BJ (cell line): ENCODE measurements around the gene RHOT2. TPM values are rescaled to one million over a fixed set of nuclear protein-coding genes. Genes with fewer than 3 reads are reported as not detected.
A peak's percentile ranks its signal among the peaks of the same experiment; 100 is the strongest.

Experiments
- CTCF ChIA-PET: fragments of 350-600 bp; formaldehyde crosslinking; extraction: SDS; loops from one replicate; lab custom pipeline; 2021; ENCODE audit warnings: antibody characterized with exemption, inconsistent platforms; lab: Yijun Ruan, JAX
- POLR2A ChIA-PET: fragments of 300-600 bp; sonication (Branson Sonifier 250); formaldehyde crosslinking; extraction: SDS; loops from one replicate; lab custom pipeline; 2021; ENCODE audit warnings: antibody characterized with exemption; lab: Charles Lee
- DNase-seq: peaks from one replicate; pipeline ENCODE4 v3.0.0-alpha.2; 2011; ENCODE audit warnings: low read depth
- H3K27me3 ChIP-seq: 2 replicates; pipeline ENCODE4 v1.6.0; 2011; ENCODE audit warnings: low read length; ENCODE audit not compliant: control insufficient read depth, insufficient read depth
- H3K36me3 ChIP-seq: 2 replicates; pipeline ENCODE4 v1.5.1; 2011; ENCODE audit warnings: low read length; ENCODE audit not compliant: control insufficient read depth, insufficient read depth
- H3K4me3 ChIP-seq: 2 replicates; pipeline ENCODE4 v1.5.1; 2011; ENCODE audit warnings: low read depth, mild to moderate bottlenecking, control low read depth, low read length
- CTCF ChIP-seq: IDR thresholded peaks from 2 replicates; pipeline ENCODE4 v1.5.1; 2011; ENCODE audit warnings: low read depth, mild to moderate bottlenecking, control low read depth, inconsistent platforms, low read length, moderate library complexity; ENCODE audit not compliant: insufficient read depth
- polyA plus RNA-seq: library from polyadenylated mRNA; depleted of rRNA; stranded (reverse); fragments of >200 nt; gene quantifications from 2 replicates; pipeline ENCODE4 v1.2.3, GENCODE V29; 2011

The RHOT2 gene
- polyA plus RNA-seq, 1 experiment, result 81.7 TPM

- ChIA-PET POLR2A (no interaction called here), CTCF (interaction anchor here (0.8 to 5.2 kb wide), 3 partner anchors 9 to 349 kb away, joined by 4 to 47 read pairs (median 8); no protein-coding TSS in a partner anchor)
- no peaks in the 10 kb centered on the region for H3K36me3 ChIP-seq
- DNase-seq, result no peak
- H3K4me3 ChIP-seq, result peak overlapping the region; percentile 5; the same call in 1 of the 2 replicates
- TF ChIP-seq CTCF, result no peak
- peaks cover 37% of the 10 kb centered on the region for H3K27me3 ChIP-seq
Observed at GRCh38 chr16:706189-707061, 38.5 kb downstream of the RHOT2 start.

GRCh38 chr16:707062-707538, 39.2 kb downstream of the RHOT2 start:
- ChIA-PET CTCF (interaction anchor here (0.8 to 5.2 kb wide), 3 partner anchors 8 to 348 kb away, joined by 4 to 47 read pairs (median 8); no protein-coding TSS in a partner anchor), POLR2A (no interaction called here)
- TF ChIP-seq CTCF, result no peak
- H3K36me3 ChIP-seq, result no peaks in the 10 kb centered on the region
- DNase-seq, result no peak
- H3K27me3 ChIP-seq, result peaks cover 32% of the 10 kb centered on the region
- no peak overlapping the region for H3K4me3 ChIP-seq

- Histone ChIP-seq H3K27me3 (peaks cover 30% of the 10 kb centered on the region), H3K4me3 (no peak overlapping the region), H3K36me3 (no peaks in the 10 kb centered on the region)
- no peak for TF ChIP-seq CTCF
- DNase-seq, result no peak
- POLR2A ChIA-PET, result no interaction called here
- CTCF ChIA-PET, result interaction anchor here (3.2 to 5.2 kb wide), 2 partner anchors 77 to 347 kb away, joined by 8 to 47 read pairs; no protein-coding TSS in a partner anchor
Observed at GRCh38 chr16:708019-708418, 40.1 kb downstream of the RHOT2 start.

- CTCF ChIA-PET, result interaction anchor here (1.4 to 5.2 kb wide), 3 partner anchors 25 to 346 kb away, joined by 3 to 47 read pairs (median 8); partner anchors contain the start of gene JMJD8
- Histone ChIP-seq H3K4me3 (no peak overlapping the region), H3K36me3 (no peaks in the 10 kb centered on the region), H3K27me3 (peaks cover 23% of the 10 kb centered on the region)
- POLR2A ChIA-PET, result no interaction called here
- no peak for TF ChIP-seq CTCF
- no peak for DNase-seq
Observed at GRCh38 chr16:708959-709358, 41.0 kb downstream of the RHOT2 start.
